GM12878 (cell line): ENCODE data around the gene CCDC54. TPM values are rescaled to one million over a fixed set of nuclear protein-coding genes. Genes with fewer than 3 reads are reported as not detected.

Experiments
- ATAC-seq: fragments of 200-7000 bp; cut with Tn5 transposase; 3 replicates; pipeline ENCODE4 v1.9.1; 2020; ENCODE audit warnings: mild to moderate bottlenecking, moderate library complexity
- BruUV-seq: library from RNA; stranded (reverse); fragments of 400-500 nt; replicated peaks from 2 replicates; lab custom pipeline; 2021; lab: Mats Ljungman, UMichigan
- CTCF ChIA-PET: fragments of 300-600 bp; sonication (Branson Sonifier 250); formaldehyde crosslinking; extraction: SDS; loops from one replicate; lab custom pipeline; 2021; ENCODE audit warnings: inconsistent platforms; lab: Yijun Ruan, JAX
- POLR2A ChIA-PET: fragments of 350-600 bp; formaldehyde crosslinking; extraction: SDS; loops from one replicate; lab custom pipeline; 2021; ENCODE audit warnings: inconsistent platforms; lab: Charles Lee
- RAD21 ChIA-PET: fragments of 300-600 bp; sonication (Branson Sonifier 250); formaldehyde crosslinking; loops from one replicate; lab custom pipeline; 2023; ENCODE audit warnings: antibody characterized with exemption; ENCODE audit not compliant: unreplicated experiment; lab: Charles Lee
- SMC1A ChIA-PET: fragments of 300-600 bp; sonication (Branson Sonifier 250); formaldehyde crosslinking; loops from one replicate; lab custom pipeline; 2023; ENCODE audit not compliant: unreplicated experiment, uncharacterized antibody; lab: Charles Lee
- DNase-seq: peaks from one replicate; pipeline ENCODE4 v3.0.0-alpha.2; 2011; ENCODE audit warnings: low read depth, low spot score
- FAIRE-seq: peaks from 3 replicates; lab custom pipeline; 2011; peaks lifted over from hg19 to GRCh38; lab: Jason Lieb, UNC
- H2AFZ ChIP-seq: 2 replicates; pipeline ENCODE4 v1.6.0; 2011; ENCODE audit warnings: low read depth, low read length, control low read depth; ENCODE audit not compliant: control insufficient read depth
- H3K27ac ChIP-seq: 2 replicates; pipeline ENCODE4 v1.5.1; 2011; ENCODE audit warnings: control low read depth; ENCODE audit not compliant: control insufficient read depth, insufficient read depth
- H3K27me3 ChIP-seq, 2 experiments: replicated peaks in 1 of 2; 2 replicates each; pipeline versions ENCODE4 v1.6.0 to v1.6.1; 2011; ENCODE audit warnings: low read length in 1 of 2; ENCODE audit not compliant: control insufficient read depth in 2 of 2, insufficient read depth in 2 of 2
- H3K36me3 ChIP-seq, 2 experiments: 2 replicates each; pipeline ENCODE4 v1.5.1; 2011; ENCODE audit warnings: low read length in 1 of 2; ENCODE audit not compliant: control insufficient read depth in 2 of 2, insufficient read depth in 2 of 2
- H3K4me1 ChIP-seq: 2 replicates; pipeline ENCODE4 v1.6.1; 2011; ENCODE audit warnings: mild to moderate bottlenecking, low read length, moderate library complexity, mixed read lengths; ENCODE audit not compliant: control insufficient read depth, insufficient read depth
- H3K4me2 ChIP-seq: 2 replicates; pipeline ENCODE4 v1.6.0; 2011; ENCODE audit warnings: control low read depth; ENCODE audit not compliant: control insufficient read depth, insufficient read depth
- H3K4me3 ChIP-seq: fragments of 200-600 bp; sonication (generic); 2 replicates; pipeline ENCODE4 v1.5.1; 2016
- H3K79me2 ChIP-seq: 2 replicates; pipeline ENCODE4 v1.6.0; 2011; ENCODE audit warnings: low read length; ENCODE audit not compliant: control insufficient read depth, insufficient read depth
- H3K9ac ChIP-seq: 2 replicates; pipeline ENCODE4 v1.8.0; 2011; ENCODE audit warnings: low read length, control low read depth, mixed read lengths; ENCODE audit not compliant: control insufficient read depth, insufficient read depth
- H3K9me3 ChIP-seq: replicated peaks from 3 replicates; pipeline ENCODE4 v1.5.1; 2011; ENCODE audit warnings: mild to moderate bottlenecking, low read length; ENCODE audit not compliant: control insufficient read depth, insufficient read depth
- H4K20me1 ChIP-seq: 2 replicates; pipeline ENCODE4 v1.6.0; 2011; ENCODE audit not compliant: control insufficient read depth, insufficient read depth
- ASH2L ChIP-seq: fragments of 300-600, 200-600 bp; sonication (generic); IDR thresholded peaks from 2 replicates; pipeline ENCODE4 v1.6.1; 2017; ENCODE audit warnings: low read depth, mild to moderate bottlenecking, borderline replicate concordance
- CEBPB ChIP-seq, 2 experiments: fragments of 150-350 bp in 1 of 2; IDR thresholded peaks; 2 replicates each; pipeline ENCODE4 v1.6.1; 2012 to 2014; ENCODE audit warnings: low read depth in 2 of 2, low read length in 2 of 2, borderline replicate concordance in 1 of 2, inconsistent platforms in 1 of 2
- CUX1 ChIP-seq: IDR thresholded peaks from 2 replicates; pipeline ENCODE4 v1.6.1; 2012; ENCODE audit warnings: improper control_type of control experiment, low read depth, low read length; ENCODE audit not compliant: insufficient replicate concordance
- FOXK2 ChIP-seq: fragments of 450-650 bp; IDR thresholded peaks from 2 replicates; pipeline ENCODE4 v1.6.1; 2017; ENCODE audit warnings: mild to moderate bottlenecking, moderate library complexity
- MTA2 ChIP-seq: fragments of 450-650 bp; IDR thresholded peaks from 2 replicates; pipeline ENCODE4 v1.6.1; 2016; ENCODE audit warnings: low read depth, mild to moderate bottlenecking, moderate library complexity
- NKRF ChIP-seq: fragments of 450-650 bp; conservative IDR thresholded peaks from 2 replicates; pipeline ENCODE4 v1.6.1; 2017; ENCODE audit warnings: mild to moderate bottlenecking, moderate library complexity
- SPI1 ChIP-seq: IDR thresholded peaks from 2 replicates; pipeline ENCODE4 v1.6.1; 2011; ENCODE audit warnings: low read depth, mild to moderate bottlenecking, low read length, moderate library complexity, borderline replicate concordance; ENCODE audit not compliant: insufficient read depth
- STAT3 ChIP-seq: IDR thresholded peaks from 2 replicates; pipeline ENCODE4 v1.6.1; 2011; ENCODE audit warnings: low read depth, low read length, improper control_type of control experiment
- WRNIP1 ChIP-seq: IDR thresholded peaks from 2 replicates; pipeline ENCODE4 v1.6.1; 2011; ENCODE audit warnings: low read depth, low read length, improper control_type of control experiment, borderline replicate concordance
- ZNF687 ChIP-seq: fragments of 450-650 bp; IDR thresholded peaks from 2 replicates; pipeline ENCODE4 v1.6.1; 2017; ENCODE audit warnings: mild to moderate bottlenecking, moderate library complexity
- WGBS: methylation state at CpG from one replicate; pipeline ENCODE4 v1.1.6; 2016; ENCODE audit warnings: low lambda C conversion rate; ENCODE audit not compliant: insufficient replicate concordance, insufficient coverage; ENCODE audit errors: missing lambda C conversion rate; 5-methylcytosine and 5-hydroxymethylcytosine counted together
- in situ Hi-C: fragments of 300-500 bp; cut with MboI; formaldehyde crosslinking; loops from 9 replicates; pipeline ENCODE4 v1.14.3; 2018; ENCODE audit warnings: mixed read lengths
- intact Hi-C: fragments of 100-400 bp; cut with micrococcal nuclease; formaldehyde crosslinking; loops from one replicate; pipeline ENCODE4 v1.14.2; 2022; ENCODE audit not compliant: unreplicated experiment
- polyA plus RNA-seq, 11 experiments: library from polyadenylated mRNA; depleted of rRNA in 4 of 11; unstranded in 6 of 11; stranded (reverse) in 5 of 11; fragments of >200 nt; fragmentation: Nextera tagmentation in 4 of 11; fragmentation: Illumina TruSeq in 1 of 11; extraction: Ambion mirVana in 4 of 11; extraction: Trizol in 1 of 11; gene quantifications; 1 replicate in 1 of 11; 2 replicates in 10 of 11; pipeline versions ENCODE4 v1.2.1 to v1.2.3, GENCODE V29; 2011 to 2016; ENCODE audit warnings: inconsistent platforms in 2 of 11, missing spikeins in 2 of 11, low read depth in 1 of 11
- total RNA-seq, 4 experiments: library from RNA; depleted of rRNA in 3 of 4; stranded (reverse); fragments of >200 nt in 3 of 4; fragmentation: Illumina TruSeq in 1 of 4; extraction: Trizol in 1 of 4; gene quantifications; 2 replicates each; pipeline versions ENCODE4 v1.2.1 to v1.2.3, GENCODE V29; 2013 to 2021
- TF ChIP-seq, protein P1 (sequence below): fragments of 450-650 bp; IDR thresholded peaks from 2 replicates; pipeline ENCODE4 v1.6.1; 2017; ENCODE audit warnings: borderline replicate concordance

The CCDC54 gene
- total and polyA plus RNA-seq, 10 of the 15 experiments (the other 5 are each of a cell fraction or from before 2014, with no cell fraction given), result not detected

DNA sequence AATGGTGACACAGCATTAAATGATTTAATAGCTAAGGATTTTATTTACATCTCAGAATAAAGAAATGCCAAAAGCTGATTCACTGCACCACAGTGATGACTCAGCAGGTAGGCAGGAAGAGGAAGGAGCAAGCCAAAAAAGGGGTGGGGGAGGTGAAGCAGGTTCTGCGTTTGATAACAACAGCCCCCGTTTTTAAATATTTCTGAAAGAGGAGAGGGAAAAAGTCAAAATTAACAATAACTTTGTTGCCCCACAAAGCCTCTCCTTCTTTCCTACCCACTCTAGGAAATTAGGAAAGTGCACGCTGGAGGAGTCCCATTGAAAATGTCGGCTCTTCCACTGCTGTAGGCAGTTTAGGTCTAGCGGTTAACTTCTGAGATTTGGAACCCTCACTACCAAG, 9.9 kb upstream of the CCDC54 start:
- H4K20me1 ChIP-seq, result no peaks in the 10 kb centered on the region
- H3K27me3 ChIP-seq, result no peaks in the 10 kb centered on the region
- no peak overlapping the region; the same call in 1 of the 2 replicates for H2AFZ ChIP-seq
- no peak for FAIRE-seq
- SMC1A ChIA-PET, result no interaction called here
- WGBS, result 22% methylated on average over 5 of the region's 5 CpGs
- no peak overlapping the region for H3K9ac ChIP-seq
- H3K27ac ChIP-seq, result no peak overlapping the region
- BruUV-seq, result no TSS peak
- H3K4me1 ChIP-seq, result no peaks in the 10 kb centered on the region
- ATAC-seq, result no peak
- POLR2A ChIA-PET, result no interaction called here
- no peak overlapping the region for H3K4me3 ChIP-seq
- RAD21 ChIA-PET, result no interaction called here
- H3K36me3 ChIP-seq, result no peaks in the 10 kb centered on the region
- H3K4me2 ChIP-seq, result no peak overlapping the region
- CTCF ChIA-PET, result no interaction called here
- H3K9me3 ChIP-seq, result no peaks in the 10 kb centered on the region
- no peaks in the 10 kb centered on the region for H3K79me2 ChIP-seq
- intact Hi-C loops, result no loop called here
- no peak for DNase-seq
- in situ Hi-C loops, result no loop called here
- TF ChIP-seq NKRF, result no peak
- TF ChIP-seq ASH2L, result no peak
- no peak for TF ChIP-seq WRNIP1
- no peak for TF ChIP-seq CUX1
- TF ChIP-seq CEBPB (IDR thresholded peaks at IDR 0.05; ENCODE audit: borderline replicate concordance in 1 of 2, low read depth in 2 of 2, low read length in 2 of 2), result no peak
- no peak for TF ChIP-seq FOXK2
- TF ChIP-seq MTA2, result no peak
- TF ChIP-seq STAT3, result no peak
- TF ChIP-seq, protein P1, sequence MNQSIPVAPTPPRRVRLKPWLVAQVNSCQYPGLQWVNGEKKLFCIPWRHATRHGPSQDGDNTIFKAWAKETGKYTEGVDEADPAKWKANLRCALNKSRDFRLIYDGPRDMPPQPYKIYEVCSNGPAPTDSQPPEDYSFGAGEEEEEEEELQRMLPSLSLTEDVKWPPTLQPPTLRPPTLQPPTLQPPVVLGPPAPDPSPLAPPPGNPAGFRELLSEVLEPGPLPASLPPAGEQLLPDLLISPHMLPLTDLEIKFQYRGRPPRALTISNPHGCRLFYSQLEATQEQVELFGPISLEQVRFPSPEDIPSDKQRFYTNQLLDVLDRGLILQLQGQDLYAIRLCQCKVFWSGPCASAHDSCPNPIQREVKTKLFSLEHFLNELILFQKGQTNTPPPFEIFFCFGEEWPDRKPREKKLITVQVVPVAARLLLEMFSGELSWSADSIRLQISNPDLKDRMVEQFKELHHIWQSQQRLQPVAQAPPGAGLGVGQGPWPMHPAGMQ, result no peak
- no peak for TF ChIP-seq ZNF687
- no peak for TF ChIP-seq SPI1
